Activated naive CD4-positive, alpha-beta T cell (primary cell): Measurements from ENCODE around the gene LYZL2.
"Not testable (repeated sequence)": the region's sequence is repeated elsewhere in the genome, so short reads cannot be mapped to it uniquely, and the experiment has no call there.

Experiments used
- DNase-seq, 4 experiments: peaks; one replicate each; lab custom pipeline; 2025; lab: John Stamatoyannopoulos, UW

The LYZL2 gene

GRCh38 chr10:30629653-30630052 is at the start of gene LYZL2:
TSS of gene LYZL2 (minus strand) at chr10:30629753. CDS start at chr10:30626915, 2,838 bp downstream.
- DNase-seq, result no peak

GRCh38 chr10:30677616-30678015 is 48.1 kb upstream of the LYZL2 start:
- not testable (repeated sequence) for DNase-seq

GRCh38 chr10:30677146-30677545 is 47.6 kb upstream of the LYZL2 start:
- not testable (repeated sequence) for DNase-seq

- no peak for DNase-seq
Measured at GRCh38 chr10:30675791-30676718, 46.5 kb upstream of the LYZL2 start.

- DNase-seq, result no peak
Measured at GRCh38 chr10:30674796-30675195, 45.2 kb upstream of the LYZL2 start.

- not testable (repeated sequence) for DNase-seq
Measured at GRCh38 chr10:30673262-30673661, 43.7 kb upstream of the LYZL2 start.

- DNase-seq, result not testable (repeated sequence)
Measured at GRCh38 chr10:30672338-30672737, 42.8 kb upstream of the LYZL2 start.

GRCh38 chr10:30671026-30671616 is 41.6 kb upstream of the LYZL2 start:
- no peak for DNase-seq

- DNase-seq, result not testable (repeated sequence)
Measured at GRCh38 chr10:30667982-30668381, 38.4 kb upstream of the LYZL2 start.

GRCh38 chr10:30663403-30663802 is 33.9 kb upstream of the LYZL2 start:
- DNase-seq, result not testable (repeated sequence)

- no peak for DNase-seq
Measured at GRCh38 chr10:30662814-30663213, 33.3 kb upstream of the LYZL2 start.

- DNase-seq, result not testable (repeated sequence)
Measured at GRCh38 chr10:30660314-30660713, 30.8 kb upstream of the LYZL2 start.

- DNase-seq, result no peak
Measured at GRCh38 chr10:30656233-30656632, 26.7 kb upstream of the LYZL2 start.

GRCh38 chr10:30655001-30655400 is 25.4 kb upstream of the LYZL2 start:
- DNase-seq, result not testable (repeated sequence)

GRCh38 chr10:30651470-30652397 is 22.2 kb upstream of the LYZL2 start:
- not testable (repeated sequence) for DNase-seq

- DNase-seq, result no peak
Measured at GRCh38 chr10:30647089-30647488, 17.5 kb upstream of the LYZL2 start.

- no peak for DNase-seq
Measured at GRCh38 chr10:30645340-30645827, 15.8 kb upstream of the LYZL2 start.

- DNase-seq, result not testable (repeated sequence)
Measured at GRCh38 chr10:30644408-30644861, 14.9 kb upstream of the LYZL2 start.

- DNase-seq, result not testable (repeated sequence)
Measured at GRCh38 chr10:30643557-30644199, 14.1 kb upstream of the LYZL2 start.

- DNase-seq, result not testable (repeated sequence)
Measured at GRCh38 chr10:30642856-30643255, 13.3 kb upstream of the LYZL2 start.
